ENCODE measurements around the gene WWC2. TPM values are rescaled to one million over a fixed set of nuclear protein-coding genes. Genes with fewer than 3 reads are reported as not detected.
"Not testable (repeated sequence)": the region's sequence is repeated elsewhere in the genome, so short reads cannot be mapped to it uniquely, and the experiment has no call there.

Gene WWC2
- total RNA-seq, 4 donors from 2014 or later: 33.7 to 48.3 (median 42.9) TPM

DNA sequence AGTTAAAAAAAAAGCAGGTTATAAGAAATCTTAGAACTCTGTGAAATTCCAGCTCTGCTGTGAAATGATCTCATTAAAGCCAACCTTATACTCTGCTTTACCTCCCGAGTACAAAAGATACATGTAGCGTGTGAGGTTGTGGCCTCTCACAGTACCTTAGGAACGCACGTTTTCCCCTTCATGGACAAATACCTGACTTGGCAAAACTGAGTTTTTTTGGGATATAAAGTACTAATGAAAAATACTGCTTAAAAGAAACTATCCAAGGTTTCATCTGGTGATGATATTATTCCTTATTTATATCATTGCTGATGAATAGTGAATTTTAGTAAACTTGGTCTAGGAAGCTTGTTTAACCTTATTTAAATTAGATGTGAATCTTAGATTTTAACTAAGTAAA is 48.9 kb downstream of the WWC2 start:
- ATAC-seq (ENCODE audit: low FRiP score) (no peak), DNase-seq (ENCODE audit: low spot score) (no peak)
- TF ChIP-seq CTCF (IDR thresholded peaks at IDR 0.05): no peak

DNA sequence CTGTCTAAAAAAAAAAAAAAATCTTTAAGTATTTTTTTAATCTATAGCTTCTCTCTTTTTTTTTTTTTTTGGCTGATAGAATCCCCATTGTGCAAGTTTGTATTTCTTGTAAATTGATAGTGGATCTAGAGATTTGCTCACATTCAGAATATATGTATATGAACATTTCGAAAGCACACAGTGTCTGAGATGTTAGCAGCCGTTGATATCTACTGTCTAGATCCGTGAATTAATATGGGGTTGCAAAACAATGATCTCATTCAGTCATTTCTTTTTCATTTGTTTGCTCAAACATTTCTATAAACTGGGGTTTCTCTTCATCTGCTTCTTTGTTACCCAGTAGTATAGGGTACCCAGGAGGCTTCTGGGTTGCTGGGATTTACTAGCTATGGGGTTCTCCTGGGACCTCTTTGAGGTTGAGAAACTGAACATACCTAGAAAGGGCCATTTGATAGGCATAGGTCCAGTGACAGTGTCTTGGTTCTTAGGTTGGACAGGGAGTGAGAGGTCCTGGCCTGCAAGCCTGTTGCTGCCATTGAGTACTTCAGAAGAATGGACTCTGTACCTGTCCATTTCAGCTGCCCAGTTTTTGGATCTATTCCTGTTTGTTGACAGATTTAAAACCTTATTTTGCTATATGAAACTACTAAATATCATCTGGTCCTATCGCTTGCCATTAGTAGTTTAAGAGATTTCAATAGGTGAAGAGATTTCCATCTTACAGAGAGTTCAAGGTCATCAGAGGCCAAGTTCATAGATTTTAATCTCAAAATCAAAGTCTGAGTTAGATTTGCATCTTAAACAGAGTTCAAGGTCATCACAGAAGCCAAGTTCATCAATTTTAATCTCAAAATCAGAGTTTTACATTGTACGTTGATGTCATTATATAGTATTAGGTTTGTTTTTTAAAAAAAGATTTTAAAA is 50.8 kb downstream of the WWC2 start:
- ATAC-seq (ENCODE audit: low FRiP score) (no peak), DNase-seq (ENCODE audit: low spot score) (no peak)
- no peak for TF ChIP-seq CTCF (IDR thresholded peaks at IDR 0.05)

- DNase-seq (ENCODE audit: low spot score); ATAC-seq (ENCODE audit: low FRiP score): not testable (repeated sequence)
Observed at GRCh38 chr4:183150664-183151063, 51.6 kb downstream of the WWC2 start.

GRCh38 chr4:183152232-183152631 is 53.2 kb downstream of the WWC2 start:
- ATAC-seq (ENCODE audit: low FRiP score); DNase-seq (ENCODE audit: low spot score): not testable (repeated sequence)

GRCh38 chr4:183153190-183153916 is 54.3 kb downstream of the WWC2 start:
- ATAC-seq (ENCODE audit: low FRiP score) (no peak), DNase-seq (ENCODE audit: low spot score) (no peak)
- TF ChIP-seq CTCF (IDR thresholded peaks at IDR 0.05): no peak

GRCh38 chr4:183154701-183155391 is 55.8 kb downstream of the WWC2 start:
- no peak for ATAC-seq (ENCODE audit: low FRiP score)
- DNase-seq (ENCODE audit: low spot score): no peak
- TF ChIP-seq CTCF (IDR thresholded peaks at IDR 0.05): no peak

- TF ChIP-seq CTCF (IDR thresholded peaks at IDR 0.05): no peak
- ATAC-seq (ENCODE audit: low FRiP score) (no peak), DNase-seq (ENCODE audit: low spot score) (no peak)
Observed at GRCh38 chr4:183155450-183156184, 56.6 kb downstream of the WWC2 start.
